IPS-NIHi7 (cell line): ENCODE results near the gene DMPK.
"Not testable (repeated sequence)": the region's sequence is repeated elsewhere in the genome, so short reads cannot be mapped to it uniquely, and the experiment has no call there.

ENCODE experiments used
- DNase-seq: peaks from one replicate; pipeline ENCODE4 v3.0.0; 2012; ENCODE audit warnings: mixed read lengths; ENCODE audit errors: extremely low spot score

The DMPK gene

GRCh38 chr19:45768984-45769782 is 13.1 kb downstream of the DMPK start, which contains the start of gene SIX5:
TSS of gene SIX5 (minus strand) at chr19:45769252. CDS start at chr19:45768844, 408 bp downstream.
- peak; percentile 92 for DNase-seq

GRCh38 chr19:45768655-45768983 is 13.7 kb downstream of the DMPK start:
- no peak for DNase-seq

- DNase-seq: no peak
These were observed 14.2 kb downstream of the DMPK start for GRCh38 chr19:45767881-45768654.

DNA sequence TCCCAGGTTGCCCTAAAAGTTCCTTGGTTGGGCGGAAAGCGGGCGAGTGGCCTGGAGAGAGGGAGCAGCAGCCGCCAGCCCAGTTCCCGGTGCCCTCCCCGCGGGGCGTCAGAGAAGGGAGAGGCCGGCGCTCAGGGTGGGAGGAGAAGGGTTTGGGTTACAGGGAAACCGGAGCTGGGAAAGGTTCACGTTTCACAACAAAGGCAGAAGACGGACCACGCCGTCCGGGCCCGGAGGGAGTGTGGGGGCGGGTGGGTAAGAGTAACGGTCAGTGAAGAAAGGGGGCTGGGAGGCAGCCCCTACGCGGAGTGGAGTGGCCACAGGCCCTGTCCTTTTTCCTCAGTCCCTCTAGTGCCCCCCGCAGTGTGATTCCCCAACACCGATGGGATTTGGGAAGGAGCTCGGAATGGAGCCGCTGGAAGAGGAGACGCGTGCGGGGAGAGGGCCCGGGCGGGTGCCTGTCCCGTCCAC is 14.8 kb downstream of the DMPK start:
- peak; percentile 73 for DNase-seq

GRCh38 chr19:45766869-45767346 is 15.4 kb downstream of the DMPK start:
- DNase-seq: no peak

DNA sequence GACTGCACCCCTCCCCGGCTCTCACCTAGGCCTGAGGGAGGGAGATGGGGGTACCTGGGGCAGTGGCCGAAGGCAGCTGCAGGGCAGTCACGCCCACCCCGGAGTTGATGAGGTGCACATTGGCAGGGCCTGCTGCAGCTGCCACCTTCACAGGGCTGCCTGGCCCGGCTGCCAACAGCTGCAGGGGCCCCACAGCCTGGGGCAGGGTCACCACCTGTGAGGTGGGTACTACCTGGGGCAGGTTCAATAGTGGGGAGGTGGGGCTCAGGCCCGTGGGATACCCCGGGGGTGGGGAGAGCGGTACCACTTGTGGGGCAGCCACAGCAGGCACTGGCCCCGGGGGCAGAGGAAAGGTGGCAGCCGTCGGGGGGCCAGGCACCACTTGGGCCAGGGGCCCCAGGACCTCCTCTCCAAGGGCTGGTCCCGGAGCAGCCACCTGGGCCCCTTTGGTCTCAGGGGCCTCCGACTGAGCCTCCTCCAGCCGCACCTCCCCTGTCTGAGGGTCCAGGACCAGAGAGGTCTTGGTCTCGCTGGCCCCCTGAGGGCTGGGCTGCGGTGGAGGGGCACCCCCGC is 15.9 kb downstream of the DMPK start:
- DNase-seq: no peak

DNA sequence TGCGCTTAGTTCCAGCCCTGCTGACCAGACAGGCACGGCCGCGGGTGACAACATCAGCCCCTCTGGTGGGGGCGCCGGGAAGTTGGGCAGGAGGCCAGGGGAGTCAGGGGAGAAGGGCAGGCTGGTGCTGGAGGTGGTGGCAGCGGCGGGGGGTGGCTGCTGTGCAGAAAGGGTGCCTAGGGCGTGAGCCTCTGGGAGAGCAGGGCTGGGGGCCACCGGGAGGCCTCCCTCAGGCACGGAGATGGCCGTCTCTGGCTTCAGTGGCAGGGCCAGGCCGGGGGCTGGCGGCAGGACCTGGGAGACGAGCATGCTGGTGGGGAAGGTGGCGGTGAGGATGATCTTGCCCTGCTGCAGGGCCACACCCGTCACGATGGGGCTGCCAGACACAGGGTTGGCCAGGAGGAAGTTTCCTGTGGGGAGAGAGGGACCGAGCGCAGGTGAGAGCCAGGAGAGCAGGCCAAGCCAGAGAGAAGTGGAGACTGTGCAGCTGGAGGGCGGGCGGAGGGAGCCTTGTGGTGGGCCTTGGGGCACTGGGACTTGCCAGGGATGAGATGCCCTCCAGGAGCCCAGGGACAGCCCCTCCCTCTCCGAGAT is 16.5 kb downstream of the DMPK start:
- DNase-seq: no peak

- no peak for DNase-seq
These were observed 17.2 kb downstream of the DMPK start for GRCh38 chr19:45764945-45765701.

GRCh38 chr19:45764475-45764874 is 17.8 kb downstream of the DMPK start:
- no peak for DNase-seq

- DNase-seq: no peak
These were observed 18.5 kb downstream of the DMPK start for GRCh38 chr19:45763691-45764294.

DNA sequence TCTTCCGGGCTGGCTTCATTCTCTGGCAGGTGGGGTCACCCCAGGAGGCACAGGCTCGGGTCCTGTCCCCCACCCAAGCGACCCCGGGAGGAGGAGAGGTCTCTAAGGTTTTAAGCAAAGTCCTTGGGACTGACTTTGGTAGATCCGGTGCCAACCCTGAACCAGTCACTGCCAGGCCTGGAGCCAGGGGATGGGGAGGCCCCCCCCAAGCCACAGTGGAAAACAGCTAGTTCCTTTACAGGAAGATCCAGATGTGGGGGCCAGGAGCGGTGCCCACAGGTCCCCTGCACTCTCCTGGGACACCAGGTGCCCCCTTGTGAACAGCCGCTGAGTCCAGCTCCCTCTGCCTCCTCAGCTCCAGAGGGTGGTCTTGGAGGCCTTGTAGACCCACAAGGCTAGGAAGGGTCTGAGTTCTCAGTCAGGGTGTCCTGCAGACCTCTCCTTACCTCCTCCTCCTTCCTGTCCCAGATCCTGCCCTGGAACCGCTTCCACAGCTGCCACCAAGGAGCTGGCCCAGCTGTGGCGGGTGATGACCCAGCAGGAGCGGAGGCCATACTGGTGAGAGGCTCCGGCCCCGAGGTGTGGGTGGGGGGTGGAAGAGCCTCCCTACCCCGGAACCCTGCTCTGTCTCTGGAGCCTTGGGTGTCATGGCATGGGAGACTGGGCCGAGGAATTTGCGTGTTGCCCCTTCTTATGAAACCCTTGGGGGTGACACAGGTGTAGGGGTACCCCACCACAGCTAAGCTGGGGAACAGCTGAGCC is 19.2 kb downstream of the DMPK start:
- DNase-seq: no peak

DNA sequence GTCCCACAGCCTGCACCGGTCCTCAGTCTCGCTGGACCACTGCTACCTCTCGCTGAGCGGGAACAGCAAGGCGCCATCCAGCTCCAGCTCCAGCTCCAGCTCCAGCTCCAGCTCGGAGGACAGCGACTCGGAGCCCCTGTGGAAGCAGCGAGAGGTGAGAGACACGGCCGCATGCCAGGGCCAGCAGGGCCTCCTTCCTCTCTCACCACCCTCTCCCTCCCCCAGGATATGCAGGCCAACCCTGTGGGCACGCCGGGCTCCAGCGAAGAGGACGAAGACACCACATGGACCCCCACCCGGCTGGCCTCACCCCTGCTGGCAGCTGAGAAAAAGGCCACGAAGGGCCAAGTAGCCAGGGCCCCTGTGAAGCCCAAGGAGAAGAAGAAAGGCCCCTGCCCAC is 20.6 kb downstream of the DMPK start:
- DNase-seq: no peak

DNA sequence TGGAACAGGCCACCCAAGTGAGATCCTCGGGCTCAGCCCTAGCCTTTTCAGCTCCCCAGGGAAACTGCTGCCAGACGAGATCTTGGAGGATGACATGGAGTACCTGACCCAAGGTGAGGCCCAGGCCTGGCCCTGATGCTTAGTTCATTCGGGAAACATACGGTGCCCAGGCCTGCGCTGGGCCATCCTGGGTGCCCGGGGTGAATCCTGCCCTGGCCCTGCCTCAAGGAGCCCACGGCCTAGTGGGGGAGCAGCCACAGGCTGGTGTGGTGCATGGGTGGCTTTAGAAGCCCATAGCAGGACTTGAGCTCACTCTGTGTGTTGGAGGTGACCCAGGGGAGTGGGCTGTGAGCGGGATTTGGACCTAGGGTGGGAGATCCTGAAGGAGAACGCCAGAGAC is 23.4 kb downstream of the DMPK start:
- DNase-seq: no peak

DNA sequence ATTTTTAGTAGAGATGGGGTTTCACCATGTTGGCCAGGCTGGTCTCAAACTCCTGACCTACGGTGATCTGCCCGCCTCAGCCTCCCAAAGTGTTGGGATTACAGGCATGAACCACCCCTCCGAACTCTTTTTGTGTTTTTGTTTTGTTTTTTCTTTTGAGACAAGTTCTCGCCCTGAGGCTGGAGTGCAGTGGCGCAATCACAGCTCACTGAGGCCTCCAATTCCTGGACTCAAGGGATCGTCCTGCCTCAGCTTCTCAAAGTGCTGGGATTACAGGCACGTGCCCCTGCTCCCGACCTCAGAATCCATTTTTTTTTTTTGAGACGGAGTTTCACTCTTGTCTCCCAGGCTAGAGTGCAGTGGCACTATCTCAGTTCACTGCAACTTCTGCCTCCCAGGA is 24.6 kb downstream of the DMPK start:
- DNase-seq: no peak

GRCh38 chr19:45754323-45754722 is 28.0 kb downstream of the DMPK start:
- no peak for DNase-seq

DNA sequence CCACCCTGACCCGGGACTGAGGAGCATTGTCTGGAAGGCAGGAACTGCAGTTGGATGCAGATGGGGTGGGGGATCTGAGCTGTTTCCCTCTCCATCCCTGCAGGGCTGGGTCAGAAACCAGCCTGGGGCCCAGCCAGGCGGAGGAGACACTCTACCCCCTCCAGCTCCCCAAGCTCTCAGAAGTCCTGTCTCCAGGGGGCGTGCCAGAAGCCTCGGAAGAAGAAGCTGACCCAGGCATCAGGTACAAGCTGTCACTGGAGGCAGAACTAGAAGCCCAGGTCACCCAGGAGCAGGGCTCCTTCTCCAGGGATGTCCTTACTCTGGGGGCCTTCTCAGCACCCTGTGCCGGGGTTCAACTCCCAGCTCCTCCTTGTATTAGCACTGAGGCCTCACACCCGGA is 28.7 kb downstream of the DMPK start:
- DNase-seq: peak; percentile 83

GRCh38 chr19:45752639-45753038 is 29.7 kb downstream of the DMPK start:
- no peak for DNase-seq

DNA sequence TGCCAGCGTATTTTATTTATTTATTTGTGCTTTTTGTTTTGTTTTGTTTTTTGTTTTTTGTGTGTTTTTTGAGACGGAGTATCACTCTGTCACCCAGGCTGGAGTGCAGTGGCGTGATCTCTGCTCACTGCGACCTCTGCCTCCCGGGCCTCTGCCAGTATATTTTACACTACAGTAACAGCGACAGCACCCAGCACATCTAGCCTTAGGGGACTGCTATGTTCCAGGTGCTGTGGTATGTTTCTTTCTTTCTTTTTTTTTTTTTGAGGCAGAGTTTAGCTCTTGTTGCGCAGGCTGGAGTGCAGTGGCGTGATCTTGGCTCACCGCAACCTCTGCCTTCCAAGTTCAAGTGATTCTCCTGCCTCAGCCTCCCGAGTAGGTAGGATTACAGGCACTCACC is 30.8 kb downstream of the DMPK start:
- DNase-seq: not testable (repeated sequence)

DNA sequence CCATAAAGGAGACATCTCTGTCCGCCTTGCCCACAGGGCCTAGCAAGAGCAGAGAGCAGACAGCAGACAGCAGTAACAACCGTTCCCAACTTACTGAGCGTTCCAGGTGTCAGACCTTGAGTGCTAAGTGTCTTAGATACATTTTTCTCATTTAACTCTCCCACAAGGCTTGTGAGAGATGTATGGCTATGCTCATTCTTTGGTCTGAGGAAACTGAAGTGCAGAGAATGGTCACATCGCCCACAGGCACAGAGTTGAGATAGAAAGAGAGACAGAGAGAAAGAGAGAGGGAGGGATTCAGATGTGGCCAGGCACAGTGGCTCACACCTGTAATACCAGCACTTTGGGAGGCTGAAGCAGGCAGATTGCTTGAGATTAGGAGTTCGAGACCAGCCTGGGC is 34.8 kb downstream of the DMPK start:
- no peak for DNase-seq

GRCh38 chr19:45746866-45747265 is 35.4 kb downstream of the DMPK start:
- DNase-seq: no peak
